NB4 (cell line): ENCODE data around the gene SLC9A1.
A peak's percentile ranks its signal among the peaks of the same experiment; 100 is the strongest.

ENCODE experiments used
- MYC ChIP-seq: IDR thresholded peaks from 2 replicates; pipeline ENCODE4 v1.6.1; 2011; ENCODE audit warnings: low read depth, low read length
- POLR2A ChIP-seq: IDR thresholded peaks from 2 replicates; pipeline ENCODE4 v1.6.1; 2011; ENCODE audit warnings: mild to moderate bottlenecking; ENCODE audit not compliant: insufficient read length; ENCODE audit errors: extremely low read depth
- TF ChIP-seq, protein P1 (sequence below): IDR thresholded peaks from one replicate; pipeline ENCODE4 v1.5.1; 2012; ENCODE audit warnings: low read depth, low read length

DNA sequence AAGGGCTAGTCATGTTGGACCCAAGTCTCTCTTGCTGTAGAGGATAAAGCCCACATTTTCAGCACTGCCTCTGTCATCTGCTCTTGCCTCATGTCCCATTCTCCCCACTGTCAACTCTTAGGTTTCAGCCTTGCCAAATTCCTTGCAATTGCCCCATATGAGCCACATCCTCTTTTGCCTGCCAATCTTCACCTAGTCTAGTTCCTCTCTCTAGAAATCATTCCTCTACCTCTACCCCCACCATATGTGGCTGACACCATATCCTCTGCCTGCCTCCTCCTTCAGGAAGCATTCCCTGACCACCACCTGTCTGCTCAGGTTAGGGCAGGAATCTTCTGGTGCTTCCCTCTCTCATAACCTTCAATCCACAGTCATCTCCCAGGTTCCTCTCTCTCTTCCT lies 38.2 kb downstream of the SLC9A1 start:
- TF ChIP-seq POLR2A: no peak
- TF ChIP-seq, protein P1, sequence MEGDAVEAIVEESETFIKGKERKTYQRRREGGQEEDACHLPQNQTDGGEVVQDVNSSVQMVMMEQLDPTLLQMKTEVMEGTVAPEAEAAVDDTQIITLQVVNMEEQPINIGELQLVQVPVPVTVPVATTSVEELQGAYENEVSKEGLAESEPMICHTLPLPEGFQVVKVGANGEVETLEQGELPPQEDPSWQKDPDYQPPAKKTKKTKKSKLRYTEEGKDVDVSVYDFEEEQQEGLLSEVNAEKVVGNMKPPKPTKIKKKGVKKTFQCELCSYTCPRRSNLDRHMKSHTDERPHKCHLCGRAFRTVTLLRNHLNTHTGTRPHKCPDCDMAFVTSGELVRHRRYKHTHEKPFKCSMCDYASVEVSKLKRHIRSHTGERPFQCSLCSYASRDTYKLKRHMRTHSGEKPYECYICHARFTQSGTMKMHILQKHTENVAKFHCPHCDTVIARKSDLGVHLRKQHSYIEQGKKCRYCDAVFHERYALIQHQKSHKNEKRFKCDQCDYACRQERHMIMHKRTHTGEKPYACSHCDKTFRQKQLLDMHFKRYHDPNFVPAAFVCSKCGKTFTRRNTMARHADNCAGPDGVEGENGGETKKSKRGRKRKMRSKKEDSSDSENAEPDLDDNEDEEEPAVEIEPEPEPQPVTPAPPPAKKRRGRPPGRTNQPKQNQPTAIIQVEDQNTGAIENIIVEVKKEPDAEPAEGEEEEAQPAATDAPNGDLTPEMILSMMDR: no peak
- peak; percentile 73 for TF ChIP-seq MYC
